Tibial nerve (tissue), 4 donors: ENCODE results near the gene CEMIP2. TPM values are rescaled to one million over a fixed set of nuclear protein-coding genes. Genes with fewer than 3 reads are reported as not detected.
"Not testable (repeated sequence)": the region's sequence is repeated elsewhere in the genome, so short reads cannot be mapped to it uniquely, and the experiment has no call there.

Source experiments
- DNase-seq, 2 donors: peaks; one replicate each; pipeline ENCODE4 v3.0.0-alpha.2; 2019; ENCODE audit warnings: low spot score in 2 of 2
- H3K27ac ChIP-seq, 4 donors: fragments of 200-600 bp; sonication (generic) in 3 of 4; one replicate each; pipeline ENCODE4 v1.5.1; 2017 to 2019; ENCODE audit warnings: mild to moderate bottlenecking in 1 of 4
- H3K27me3 ChIP-seq, 2 donors: fragments of 200-600 bp; sonication (generic) in 1 of 2; one replicate each; pipeline versions ENCODE4 v1.5.1 to v1.6.0; 2017 to 2019
- H3K36me3 ChIP-seq, 3 donors: fragments of 200-600 bp; sonication (generic); one replicate each; pipeline ENCODE4 v1.5.1; 2018 to 2019
- H3K4me1 ChIP-seq, 4 donors: fragments of 200-600 bp; sonication (generic) in 3 of 4; one replicate each; pipeline ENCODE4 v1.5.1; 2017 to 2019
- H3K4me3 ChIP-seq, 4 donors: fragments of 200-600 bp; sonication (generic) in 3 of 4; one replicate each; pipeline ENCODE4 v1.5.1; 2017 to 2019; ENCODE audit warnings: mild to moderate bottlenecking in 1 of 4, moderate library complexity in 1 of 4
- H3K9me3 ChIP-seq, 4 donors: fragments of 200-600 bp; sonication (generic) in 3 of 4; one replicate each; pipeline ENCODE4 v1.5.1; 2017 to 2019
- EP300 ChIP-seq, 2 donors: sonication (generic); formaldehyde crosslinking; IDR thresholded peaks; one replicate each; pipeline ENCODE4 v1.6.1; 2017; ENCODE audit warnings: antibody characterized with exemption in 2 of 2, mild to moderate bottlenecking in 1 of 2
- POLR2A ChIP-seq, 2 donors: fragments of 450-650 bp; IDR thresholded peaks; one replicate each; pipeline ENCODE4 v1.6.1; 2017; ENCODE audit warnings: antibody characterized with exemption in 2 of 2, mild to moderate bottlenecking in 2 of 2, moderate library complexity in 2 of 2
- WGBS, 2 donors: methylation state at CpG; one replicate each; pipeline ENCODE4 v1.1.5; 2018; 5-methylcytosine and 5-hydroxymethylcytosine counted together
- total RNA-seq, 4 donors: library from RNA; depleted of rRNA; stranded (reverse); fragments of >200 nt; gene quantifications; one replicate each; pipeline ENCODE4 v1.1.0, GENCODE V29; 2016
- TF ChIP-seq, protein P1 (sequence below), 5 experiments: fragments of 200-600 bp in 3 of 5; fragments of 450-650 bp in 2 of 5; sonication (generic) in 3 of 5; IDR thresholded peaks; one replicate each; pipeline ENCODE4 v1.5.1; 2016 to 2019; ENCODE audit warnings: antibody characterized with exemption in 5 of 5, mild to moderate bottlenecking in 3 of 5, moderate library complexity in 2 of 5

The CEMIP2 gene
- total RNA-seq, 4 donors from 2014 or later = 107 to 126 (median 118) TPM

DNA sequence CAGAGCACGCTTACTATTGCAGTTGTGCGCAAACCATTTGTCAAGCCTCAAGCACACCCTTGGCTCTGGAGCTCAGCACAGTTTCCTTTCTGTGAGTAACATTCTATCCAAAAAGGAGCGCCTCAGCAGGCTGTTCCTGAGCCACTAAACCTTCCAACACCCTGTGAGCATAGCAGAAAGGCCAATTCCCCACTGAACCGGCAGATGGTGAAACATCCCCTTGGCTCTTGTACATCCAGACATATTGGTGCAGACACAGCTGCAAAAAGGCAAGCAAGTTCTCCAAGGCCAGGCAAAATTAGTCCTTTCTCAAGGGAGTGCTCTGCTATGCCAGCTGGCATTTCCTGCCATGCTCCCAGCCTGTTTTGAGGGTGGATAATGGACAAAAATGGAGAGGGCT, 44.1 kb upstream of the CEMIP2 start:
- Histone ChIP-seq H3K36me3 (no peaks in the 10 kb centered on the region), H3K4me3 (no peak overlapping the region), H3K27ac (no peak overlapping the region), H3K9me3 (no peaks in the 10 kb centered on the region), H3K4me1 (no peaks in the 10 kb centered on the region), H3K27me3 (no peaks in the 10 kb centered on the region)
- TF ChIP-seq POLR2A (IDR thresholded peaks at IDR 0.05) (no peak), EP300 (IDR thresholded peaks at IDR 0.05) (no peak)
- TF ChIP-seq, protein P1, sequence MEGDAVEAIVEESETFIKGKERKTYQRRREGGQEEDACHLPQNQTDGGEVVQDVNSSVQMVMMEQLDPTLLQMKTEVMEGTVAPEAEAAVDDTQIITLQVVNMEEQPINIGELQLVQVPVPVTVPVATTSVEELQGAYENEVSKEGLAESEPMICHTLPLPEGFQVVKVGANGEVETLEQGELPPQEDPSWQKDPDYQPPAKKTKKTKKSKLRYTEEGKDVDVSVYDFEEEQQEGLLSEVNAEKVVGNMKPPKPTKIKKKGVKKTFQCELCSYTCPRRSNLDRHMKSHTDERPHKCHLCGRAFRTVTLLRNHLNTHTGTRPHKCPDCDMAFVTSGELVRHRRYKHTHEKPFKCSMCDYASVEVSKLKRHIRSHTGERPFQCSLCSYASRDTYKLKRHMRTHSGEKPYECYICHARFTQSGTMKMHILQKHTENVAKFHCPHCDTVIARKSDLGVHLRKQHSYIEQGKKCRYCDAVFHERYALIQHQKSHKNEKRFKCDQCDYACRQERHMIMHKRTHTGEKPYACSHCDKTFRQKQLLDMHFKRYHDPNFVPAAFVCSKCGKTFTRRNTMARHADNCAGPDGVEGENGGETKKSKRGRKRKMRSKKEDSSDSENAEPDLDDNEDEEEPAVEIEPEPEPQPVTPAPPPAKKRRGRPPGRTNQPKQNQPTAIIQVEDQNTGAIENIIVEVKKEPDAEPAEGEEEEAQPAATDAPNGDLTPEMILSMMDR (IDR thresholded peaks at IDR 0.05) = no peak
- 69 to 81% methylated on average over 4 of the region's 4 CpGs for WGBS, 2 donors
- no peak for DNase-seq

DNA sequence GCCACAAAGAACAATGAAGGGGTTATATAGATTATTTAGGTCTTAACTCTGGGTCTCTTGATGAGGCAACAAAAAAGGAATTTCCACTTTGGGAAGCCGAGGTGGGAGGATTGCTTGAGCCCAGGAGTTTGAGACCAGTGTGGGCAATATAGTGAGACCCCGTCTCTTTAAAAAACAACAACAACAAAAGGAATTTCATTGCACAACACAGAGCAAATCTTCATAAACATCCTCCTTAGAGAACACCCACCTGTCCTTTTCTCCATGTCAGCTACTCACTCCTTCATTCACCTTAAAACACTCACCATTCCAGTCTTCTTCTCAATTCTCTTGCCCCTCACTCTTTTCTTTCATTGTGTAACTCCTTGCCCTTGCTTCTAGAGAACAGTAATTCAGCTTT, 39.8 kb upstream of the CEMIP2 start:
- H3K4me1 ChIP-seq = no peaks in the 10 kb centered on the region
- DNase-seq = no peak
- 55 to 61% methylated on average over 2 of the region's 2 CpGs for WGBS, 2 donors
- no peaks in the 10 kb centered on the region for H3K9me3 ChIP-seq
- H3K36me3 ChIP-seq = no peaks in the 10 kb centered on the region
- no peak overlapping the region for H3K27ac ChIP-seq
- no peaks in the 10 kb centered on the region for H3K27me3 ChIP-seq
- TF ChIP-seq, protein P1 (IDR thresholded peaks at IDR 0.05) = no peak
- TF ChIP-seq EP300 (IDR thresholded peaks at IDR 0.05) (no peak), POLR2A (IDR thresholded peaks at IDR 0.05) (no peak)
- H3K4me3 ChIP-seq = no peak overlapping the region

DNA sequence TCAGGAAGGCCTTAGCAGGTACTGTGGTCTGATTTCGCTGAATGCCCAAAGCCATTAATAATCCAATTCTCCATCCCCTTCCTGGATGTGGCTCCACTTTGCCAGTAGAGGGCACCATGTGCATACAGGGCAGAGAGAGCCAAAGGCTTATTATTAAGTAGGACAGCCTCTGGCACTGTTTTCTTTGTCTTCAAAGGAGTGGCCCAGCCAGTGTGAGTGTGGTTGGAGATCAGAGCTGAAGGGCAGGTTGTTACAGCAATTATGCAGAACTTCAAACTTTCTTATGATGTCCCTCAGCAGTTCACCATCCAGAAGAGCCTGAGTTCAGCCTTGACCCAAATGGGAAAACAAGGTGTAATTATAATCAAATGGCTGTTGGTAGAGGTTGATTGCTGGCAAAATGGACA, 38.6 kb upstream of the CEMIP2 start:
- Histone ChIP-seq H3K27me3 (no peaks in the 10 kb centered on the region), H3K9me3 (no peaks in the 10 kb centered on the region), H3K4me3 (no peak overlapping the region), H3K36me3 (no peaks in the 10 kb centered on the region), H3K27ac (no peak overlapping the region), H3K4me1 (no peaks in the 10 kb centered on the region)
- WGBS, 2 donors = 6 to 12% methylated on average over 1 of the region's 1 CpG
- peak in 1 of 2 donors; percentile 64 for DNase-seq
- TF ChIP-seq EP300 (IDR thresholded peaks at IDR 0.05) (no peak), POLR2A (IDR thresholded peaks at IDR 0.05) (no peak)
- TF ChIP-seq, protein P1 (IDR thresholded peaks at IDR 0.05) = peak; percentile 61 to 89 (median 76)

DNA sequence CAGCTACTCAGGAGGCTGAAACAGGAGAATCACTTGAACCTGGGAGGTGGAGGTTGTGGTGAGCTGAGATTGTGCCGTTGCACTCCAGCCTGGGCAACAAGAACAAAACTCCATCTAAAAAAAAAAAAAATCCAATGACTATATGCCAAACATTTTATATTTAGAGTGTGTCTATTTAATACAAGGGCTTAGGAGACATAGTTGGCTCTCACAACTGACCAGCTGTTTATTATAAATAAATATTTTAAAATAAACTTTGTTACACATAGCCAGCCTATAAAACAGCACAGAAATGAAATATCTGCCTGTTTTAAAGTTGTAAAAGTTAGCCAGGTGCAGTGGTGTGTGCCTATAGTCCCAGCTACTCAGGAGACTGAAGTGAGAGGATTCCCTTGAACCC, 36.8 kb upstream of the CEMIP2 start:
- H3K27ac ChIP-seq, H3K9me3 ChIP-seq, H3K27me3 ChIP-seq, H3K4me1 ChIP-seq, H3K36me3 ChIP-seq, H3K4me3 ChIP-seq, DNase-seq: not testable (repeated sequence)
- WGBS, 2 donors = 59 to 88% methylated on average over 1 of the region's 1 CpG

DNA sequence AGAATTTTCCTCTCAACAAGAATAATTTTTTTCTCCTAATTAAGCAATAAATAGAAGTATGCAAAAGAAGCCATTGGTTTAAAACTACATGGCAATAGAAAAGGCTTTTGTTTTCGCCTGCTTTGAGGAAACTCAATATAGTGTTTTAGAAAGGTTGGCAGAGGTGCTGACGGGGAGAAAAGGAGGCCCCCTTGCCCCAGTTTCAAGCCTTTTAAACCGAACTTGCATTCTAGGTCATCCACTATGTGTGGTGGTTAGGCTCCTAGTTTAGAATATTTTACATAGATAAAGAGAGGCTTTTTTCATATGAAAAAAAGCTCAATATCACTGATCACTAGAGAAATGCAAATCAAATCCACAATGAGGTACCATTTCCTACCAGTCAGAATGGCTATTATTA, 33.5 kb upstream of the CEMIP2 start:
- Histone ChIP-seq H3K27me3 (no peaks in the 10 kb centered on the region), H3K9me3 (no peaks in the 10 kb centered on the region), H3K36me3 (no peaks in the 10 kb centered on the region), H3K4me1 (no peaks in the 10 kb centered on the region), H3K27ac (no peak overlapping the region), H3K4me3 (no peak overlapping the region)
- TF ChIP-seq, protein P1 (IDR thresholded peaks at IDR 0.05) = no peak
- TF ChIP-seq EP300 (IDR thresholded peaks at IDR 0.05) = no peak
- TF ChIP-seq POLR2A (IDR thresholded peaks at IDR 0.05) = no peak
- no peak for DNase-seq
- 68 to 72% methylated on average over 3 of the region's 3 CpGs for WGBS, 2 donors

- H3K36me3 ChIP-seq = no peaks in the 10 kb centered on the region
- H3K4me3 ChIP-seq = no peak overlapping the region
- no peaks in the 10 kb centered on the region for H3K27me3 ChIP-seq
- no peak for TF ChIP-seq POLR2A (IDR thresholded peaks at IDR 0.05)
- TF ChIP-seq EP300 (IDR thresholded peaks at IDR 0.05) = no peak
- TF ChIP-seq, protein P1 (IDR thresholded peaks at IDR 0.05) = no peak
- peak overlapping the region in 1 of 4 donors; percentile 45 for H3K27ac ChIP-seq
- H3K9me3 ChIP-seq = no peaks in the 10 kb centered on the region
- WGBS, 2 donors = 77 to 90% methylated on average over 1 of the region's 1 CpG
- peaks cover 0 to 19% (median 0%) of the 10 kb centered on the region in 4 donors for H3K4me1 ChIP-seq
- no peak for DNase-seq
These were observed 29.0 kb upstream of the CEMIP2 start for GRCh38 chr9:71797266-71797665.
